Measurements from ENCODE around the gene SH3PXD2B.
A peak's percentile ranks its signal among the peaks of the same experiment; 100 is the strongest.
"Not testable (repeated sequence)": the region's sequence is repeated elsewhere in the genome, so short reads cannot be mapped to it uniquely, and the experiment has no call there.

Gene SH3PXD2B

DNA sequence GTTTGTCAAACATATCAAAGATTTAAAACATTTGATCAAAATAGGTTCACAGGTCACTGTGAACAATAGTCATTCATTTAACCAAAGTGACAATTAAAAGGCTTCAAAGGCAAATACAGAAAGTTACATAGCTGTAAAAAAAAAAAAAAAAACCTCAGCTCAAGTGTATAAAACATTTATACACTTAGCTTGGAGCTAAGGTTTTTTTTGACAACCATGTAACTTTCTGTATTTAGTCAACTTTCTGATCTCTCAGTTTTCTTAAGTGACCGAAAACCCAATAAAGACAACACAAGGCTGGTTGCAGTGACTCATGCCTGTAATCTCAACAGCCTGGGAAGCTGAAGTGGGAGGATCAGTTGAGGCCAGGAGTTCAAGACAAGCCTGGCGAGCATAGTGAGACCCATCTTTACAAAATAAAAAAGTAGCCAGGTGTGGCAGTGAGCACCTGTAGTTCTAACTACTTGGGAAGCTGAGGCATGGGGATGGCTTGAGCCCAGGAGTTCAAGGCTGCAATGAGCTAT is 154.3 kb downstream of the SH3PXD2B start:
- TF ChIP-seq, protein P1, sequence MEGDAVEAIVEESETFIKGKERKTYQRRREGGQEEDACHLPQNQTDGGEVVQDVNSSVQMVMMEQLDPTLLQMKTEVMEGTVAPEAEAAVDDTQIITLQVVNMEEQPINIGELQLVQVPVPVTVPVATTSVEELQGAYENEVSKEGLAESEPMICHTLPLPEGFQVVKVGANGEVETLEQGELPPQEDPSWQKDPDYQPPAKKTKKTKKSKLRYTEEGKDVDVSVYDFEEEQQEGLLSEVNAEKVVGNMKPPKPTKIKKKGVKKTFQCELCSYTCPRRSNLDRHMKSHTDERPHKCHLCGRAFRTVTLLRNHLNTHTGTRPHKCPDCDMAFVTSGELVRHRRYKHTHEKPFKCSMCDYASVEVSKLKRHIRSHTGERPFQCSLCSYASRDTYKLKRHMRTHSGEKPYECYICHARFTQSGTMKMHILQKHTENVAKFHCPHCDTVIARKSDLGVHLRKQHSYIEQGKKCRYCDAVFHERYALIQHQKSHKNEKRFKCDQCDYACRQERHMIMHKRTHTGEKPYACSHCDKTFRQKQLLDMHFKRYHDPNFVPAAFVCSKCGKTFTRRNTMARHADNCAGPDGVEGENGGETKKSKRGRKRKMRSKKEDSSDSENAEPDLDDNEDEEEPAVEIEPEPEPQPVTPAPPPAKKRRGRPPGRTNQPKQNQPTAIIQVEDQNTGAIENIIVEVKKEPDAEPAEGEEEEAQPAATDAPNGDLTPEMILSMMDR (IDR thresholded peaks at IDR 0.05; ENCODE audit: extremely low read depth, missing control alignments): no peak
- no peak for DNase-seq (ENCODE audit: low spot score)

DNA sequence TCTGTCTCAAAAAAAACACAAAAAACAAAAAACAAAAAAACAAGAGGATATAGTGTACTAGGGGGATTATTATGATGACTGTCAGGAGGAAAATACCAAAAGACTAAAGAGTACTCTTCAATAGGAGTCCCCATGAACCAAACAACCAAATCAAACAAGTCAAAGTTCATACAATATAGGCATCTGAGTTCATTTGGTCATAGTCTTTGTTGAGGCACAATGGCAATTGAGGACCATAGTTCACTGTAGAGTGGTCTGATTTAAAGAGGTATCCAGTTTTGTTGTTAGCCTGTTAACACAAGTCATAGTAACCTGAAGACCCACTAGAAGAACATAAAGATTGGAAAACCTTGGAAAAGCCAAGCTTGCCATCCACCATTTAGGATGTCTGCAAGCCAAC is 159.5 kb downstream of the SH3PXD2B start:
- TF ChIP-seq, protein P1 (IDR thresholded peaks at IDR 0.05; ENCODE audit: extremely low read depth, missing control alignments): no peak
- DNase-seq (ENCODE audit: low spot score): no peak

DNA sequence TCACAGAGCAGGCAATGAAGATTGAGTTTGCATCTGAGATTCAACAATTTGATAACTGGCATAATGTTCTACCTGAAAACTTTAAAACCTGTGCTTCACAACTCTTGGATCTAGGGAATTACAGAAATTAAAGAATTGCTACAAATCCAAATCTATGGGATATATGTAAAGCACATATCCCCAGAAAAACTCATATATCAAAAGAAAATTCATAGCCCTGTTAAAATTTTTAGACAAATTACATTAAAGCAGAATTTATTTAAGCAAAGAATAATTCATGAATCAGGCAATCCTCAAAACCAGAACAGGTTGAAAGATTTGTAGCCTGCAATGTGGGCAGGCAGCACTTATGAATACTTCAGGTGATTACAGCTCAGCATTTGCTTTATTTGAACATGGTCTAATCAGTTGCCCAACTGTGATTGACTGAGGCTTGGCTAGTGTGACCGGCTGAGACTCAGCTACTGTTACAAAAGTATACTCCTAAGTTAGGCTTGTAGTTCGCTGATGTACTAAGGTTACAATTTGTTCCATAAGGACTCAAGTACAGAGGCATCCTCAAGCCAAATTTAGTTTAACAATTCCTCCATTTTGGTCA is 160.5 kb downstream of the SH3PXD2B start:
- TF ChIP-seq, protein P1 (IDR thresholded peaks at IDR 0.05; ENCODE audit: extremely low read depth, missing control alignments): no peak

DNA sequence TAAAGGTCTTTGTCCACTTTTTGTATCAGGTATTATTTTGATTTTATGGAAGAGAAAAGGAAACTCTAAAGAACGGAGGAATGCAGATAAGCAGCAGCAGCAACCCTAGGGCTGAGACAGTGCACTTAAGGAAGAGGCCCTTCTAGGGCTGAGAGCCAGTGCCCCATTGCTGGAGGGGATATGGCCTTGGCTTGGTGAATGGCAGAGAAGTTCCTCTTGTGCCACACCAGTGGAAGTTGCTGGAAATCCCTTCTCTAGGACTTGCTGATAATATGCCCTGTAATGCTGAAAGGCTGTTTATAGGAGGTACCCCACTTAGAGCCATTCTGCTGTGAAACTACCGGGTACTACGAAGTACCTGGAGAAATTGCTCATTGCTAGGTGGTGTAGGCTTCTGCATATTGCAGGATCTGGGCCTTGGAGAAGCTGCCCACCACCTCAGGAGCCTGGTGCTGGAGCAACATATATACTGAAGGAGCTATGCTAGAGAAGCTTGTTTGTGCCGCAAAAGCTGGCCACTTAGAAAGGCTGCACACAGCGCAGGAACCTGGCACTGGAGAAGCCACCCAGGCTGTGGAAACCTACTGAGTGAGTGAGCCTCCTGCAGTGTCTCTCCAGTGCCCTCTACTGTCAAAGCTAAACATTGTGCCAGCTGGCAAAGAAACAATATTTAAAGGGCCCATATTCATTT is 161.1 kb downstream of the SH3PXD2B start:
- peak; percentile 67 for DNase-seq (ENCODE audit: low spot score)
- TF ChIP-seq, protein P1 (IDR thresholded peaks at IDR 0.05; ENCODE audit: extremely low read depth, missing control alignments): peak; percentile 85

More for the DNA sequence above, 160.5 kb downstream of the SH3PXD2B start:
- no peak for DNase-seq (ENCODE audit: low spot score)

DNA sequence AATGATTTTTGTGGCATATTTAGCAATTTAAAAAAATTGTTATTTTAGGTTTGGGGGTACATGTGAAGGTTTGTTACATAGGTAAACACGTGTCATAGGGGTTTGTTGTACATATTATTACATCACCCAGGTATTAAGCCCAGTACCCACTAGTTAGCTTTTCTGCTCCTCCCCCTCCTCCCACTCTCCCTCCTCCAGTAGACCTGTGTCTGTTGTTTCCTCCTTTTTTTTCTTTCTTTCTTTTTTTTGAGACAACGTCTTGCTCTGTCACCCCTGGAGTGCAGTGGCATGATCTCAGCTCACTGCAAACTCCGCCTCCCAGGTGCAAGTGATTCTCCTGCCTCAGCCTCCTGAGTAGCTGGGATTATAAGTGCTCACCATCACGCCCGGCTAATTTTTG is 162.5 kb downstream of the SH3PXD2B start:
- not testable (repeated sequence) for DNase-seq (ENCODE audit: low spot score)

DNA sequence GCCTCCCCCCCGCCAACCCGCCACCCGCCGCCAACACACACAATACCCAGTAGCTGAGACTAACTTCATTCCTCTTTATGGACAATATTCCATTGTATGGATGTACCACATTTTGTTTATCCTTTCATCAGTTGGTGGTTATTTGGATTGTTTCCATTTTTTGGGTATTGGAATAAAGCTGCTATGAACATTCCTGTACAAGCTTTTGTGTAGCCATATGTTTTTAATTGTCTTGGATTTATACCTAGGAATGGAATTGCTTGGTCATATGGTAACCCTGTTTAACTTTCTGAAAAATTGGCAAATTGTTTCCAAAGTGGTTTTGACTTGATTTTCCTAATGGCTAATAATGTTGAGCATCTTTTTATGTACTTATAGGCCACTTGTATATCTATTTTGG is 165.9 kb downstream of the SH3PXD2B start:
- TF ChIP-seq, protein P1 (IDR thresholded peaks at IDR 0.05; ENCODE audit: extremely low read depth, missing control alignments): no peak
- no peak for DNase-seq (ENCODE audit: low spot score)

DNA sequence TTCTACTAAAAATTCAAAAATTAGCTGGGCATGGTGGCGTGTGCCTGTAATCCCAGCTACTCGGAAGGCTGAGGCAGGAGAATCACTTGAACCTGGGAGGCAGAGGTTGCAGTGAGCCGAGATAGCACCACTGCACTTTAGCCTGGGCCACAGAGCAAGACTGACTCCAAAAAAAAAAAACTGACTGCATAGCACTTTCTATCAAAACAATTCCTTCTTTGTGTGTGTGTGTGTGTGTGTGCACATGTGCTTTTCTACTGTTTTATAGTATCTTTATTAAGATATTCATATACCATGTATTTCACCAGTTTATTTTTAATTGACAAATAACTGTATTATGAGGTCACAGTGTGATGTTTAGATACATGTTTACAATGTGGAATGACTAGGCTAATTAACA is 167.2 kb downstream of the SH3PXD2B start:
- not testable (repeated sequence) for DNase-seq (ENCODE audit: low spot score)

DNA sequence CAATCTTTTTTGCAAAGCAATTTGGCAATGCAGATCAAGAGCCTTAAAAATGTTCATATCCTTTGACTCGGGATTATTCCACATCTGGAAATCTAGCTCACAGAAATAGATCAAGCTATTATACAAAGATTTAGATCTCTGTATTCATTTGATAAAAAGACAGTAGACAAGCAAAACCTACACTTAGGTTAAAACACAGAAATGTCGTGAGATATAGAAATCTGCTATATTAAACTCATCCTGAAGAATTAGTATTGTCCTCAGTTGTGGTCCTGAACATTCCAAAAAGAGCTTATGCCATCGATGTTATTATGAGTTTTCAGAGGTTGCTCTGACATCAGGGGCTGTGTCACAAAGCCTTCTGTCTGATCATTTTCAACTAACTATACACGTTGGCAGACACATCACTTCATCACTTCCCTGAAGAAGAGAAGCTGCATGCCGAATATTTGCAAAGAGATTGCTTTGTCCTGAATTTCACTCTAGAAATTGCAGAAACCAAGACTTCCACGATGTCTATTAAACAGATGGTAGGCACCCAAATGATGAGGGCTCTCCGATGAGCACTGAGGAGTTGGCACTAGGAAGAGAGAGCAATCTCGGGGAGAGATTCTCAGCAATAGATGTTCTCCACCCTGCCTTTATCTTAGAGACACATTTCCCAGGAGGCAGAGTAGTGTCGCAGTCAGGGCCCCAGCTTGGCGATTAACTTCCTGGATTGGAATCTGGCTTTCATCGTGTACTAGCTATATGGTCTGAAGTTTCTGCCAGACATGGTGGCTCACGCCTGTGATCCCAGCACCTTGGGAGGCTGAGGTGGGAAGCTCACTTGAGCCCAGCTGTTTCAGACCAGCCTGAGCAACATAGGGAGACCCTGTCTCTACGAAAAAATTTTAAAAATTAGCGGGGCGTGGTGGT is 168.8 kb downstream of the SH3PXD2B start:
- no peak for DNase-seq (ENCODE audit: low spot score)
- TF ChIP-seq, protein P1 (IDR thresholded peaks at IDR 0.05; ENCODE audit: extremely low read depth, missing control alignments): no peak
